IMR-90 (cell line): ENCODE measurements around the gene UGT3A1. TPM values are rescaled to one million over a fixed set of nuclear protein-coding genes. Genes with fewer than 3 reads are reported as not detected.

Experiments
- ATAC-seq: fragments of 200-7000 bp; cut with Tn5 transposase; 2 replicates; pipeline ENCODE4 v1.9.1; 2020; ENCODE audit warnings: low read depth, mild to moderate bottlenecking, moderate library complexity
- BruUV-seq: library from RNA; stranded (reverse); fragments of 400-500 nt; replicated peaks from 2 replicates; lab custom pipeline; 2021; lab: Mats Ljungman, UMichigan
- CTCF ChIA-PET: fragments of 300-600 bp; formaldehyde crosslinking; extraction: SDS; loops from one replicate; lab custom pipeline; 2021; ENCODE audit warnings: antibody characterized with exemption; lab: Yijun Ruan, JAX
- POLR2A ChIA-PET: fragments of 300-600 bp; sonication (Branson Sonifier 250); formaldehyde crosslinking; loops from one replicate; lab custom pipeline; 2022; ENCODE audit warnings: antibody characterized with exemption; ENCODE audit not compliant: unreplicated experiment; lab: Charles Lee
- DNase-seq: peaks from one replicate; pipeline ENCODE4 v3.0.0; 2013
- H2AFZ ChIP-seq: replicated peaks from 2 replicates; pipeline ENCODE3; 2013; ENCODE audit warnings: low read length, mild to moderate bottlenecking; ENCODE audit not compliant: poor library complexity
- H2AK5ac ChIP-seq: 2 replicates; pipeline ENCODE4 v1.6.1; 2013; ENCODE audit warnings: low read depth, low read length, inconsistent platforms
- H2AK9ac ChIP-seq: replicated peaks from 2 replicates; pipeline ENCODE3; 2013; ENCODE audit warnings: mild to moderate bottlenecking, low read depth, low read length, moderate library complexity; ENCODE audit not compliant: poor library complexity
- H2BK120ac ChIP-seq: 2 replicates; pipeline ENCODE4 v1.6.1; 2013; ENCODE audit warnings: low read depth, low read length, inconsistent platforms
- H2BK15ac ChIP-seq: 3 replicates; pipeline ENCODE4 v1.6.1; 2013; ENCODE audit warnings: low read depth, low read length, inconsistent platforms
- H2BK20ac ChIP-seq: 2 replicates; pipeline ENCODE4 v1.6.1; 2013; ENCODE audit warnings: low read depth, mild to moderate bottlenecking, inconsistent platforms, low read length, moderate library complexity
- H2BK5ac ChIP-seq: 2 replicates; pipeline ENCODE4 v1.6.1; 2013; ENCODE audit warnings: mild to moderate bottlenecking, low read depth, low read length, inconsistent platforms; ENCODE audit not compliant: poor library complexity, severe bottlenecking
- H3K14ac ChIP-seq: replicated peaks from 2 replicates; pipeline ENCODE4 v1.6.1; 2013; ENCODE audit warnings: low read depth, low read length, inconsistent platforms
- H3K18ac ChIP-seq: 2 replicates; pipeline ENCODE4 v1.6.1; 2013; ENCODE audit warnings: low read depth, low read length, control low read depth
- H3K23ac ChIP-seq: 2 replicates; pipeline ENCODE4 v1.6.1; 2013; ENCODE audit warnings: low read depth, low read length, inconsistent platforms
- H3K27ac ChIP-seq: 2 replicates; pipeline ENCODE4 v1.5.1; 2013; ENCODE audit warnings: mild to moderate bottlenecking, control low read depth, low read length; ENCODE audit not compliant: insufficient read depth
- H3K27me3 ChIP-seq: 2 replicates; pipeline ENCODE4 v1.6.1; 2013; ENCODE audit warnings: low read length; ENCODE audit not compliant: control insufficient read depth, insufficient read depth
- H3K36me3 ChIP-seq: 2 replicates; pipeline ENCODE4 v1.6.1; 2013; ENCODE audit warnings: low read length, mixed read lengths; ENCODE audit not compliant: control insufficient read depth, insufficient read depth
- H3K4ac ChIP-seq: 2 replicates; pipeline ENCODE4 v1.6.1; 2013; ENCODE audit warnings: low read depth, low read length, inconsistent platforms
- H3K4me1 ChIP-seq: 2 replicates; pipeline ENCODE4 v1.6.1; 2013; ENCODE audit warnings: low read length, mixed read lengths; ENCODE audit not compliant: control insufficient read depth, insufficient read depth
- H3K4me2 ChIP-seq: 2 replicates; pipeline ENCODE4 v1.6.1; 2013; ENCODE audit warnings: low read depth, mild to moderate bottlenecking, control low read depth, low read length, moderate library complexity
- H3K4me3 ChIP-seq: 2 replicates; pipeline ENCODE4 v1.5.1; 2013; ENCODE audit warnings: low read depth, mild to moderate bottlenecking, control low read depth, low read length, moderate library complexity; ENCODE audit not compliant: insufficient read depth
- H3K56ac ChIP-seq: 2 replicates; pipeline ENCODE4 v1.6.1; 2013; ENCODE audit warnings: low read length, inconsistent platforms; ENCODE audit not compliant: insufficient read depth; ENCODE audit errors: extremely low read depth
- H3K79me1 ChIP-seq, 2 experiments: 2 replicates each; pipeline ENCODE4 v1.6.1; 2013; ENCODE audit warnings: low read length in 2 of 2, inconsistent platforms in 1 of 2, low read depth in 1 of 2
- H3K9ac ChIP-seq: 2 replicates; pipeline ENCODE4 v1.6.1; 2013; ENCODE audit warnings: low read depth, low read length, control low read depth
- H3K9me1 ChIP-seq: 2 replicates; pipeline ENCODE4 v1.6.1; 2013; ENCODE audit warnings: low read length, inconsistent platforms; ENCODE audit not compliant: insufficient read depth
- H3K9me3 ChIP-seq: 2 replicates; pipeline ENCODE4 v1.6.1; 2013; ENCODE audit warnings: low read length; ENCODE audit not compliant: control insufficient read depth, insufficient read depth
- H4K20me1 ChIP-seq: 2 replicates; pipeline ENCODE4 v1.6.1; 2013; ENCODE audit warnings: low read length, inconsistent platforms; ENCODE audit not compliant: insufficient read depth
- H4K5ac ChIP-seq: 2 replicates; pipeline ENCODE4 v1.6.1; 2013; ENCODE audit warnings: mild to moderate bottlenecking, low read depth, low read length, control low read depth
- H4K8ac ChIP-seq, 2 experiments: 2 replicates each; pipeline ENCODE4 v1.6.1; 2013; ENCODE audit warnings: low read depth in 2 of 2, low read length in 2 of 2, control low read depth in 1 of 2, inconsistent platforms in 1 of 2
- H4K91ac ChIP-seq: 2 replicates; pipeline ENCODE4 v1.6.1; 2013; ENCODE audit warnings: low read depth, low read length, inconsistent platforms; ENCODE audit not compliant: insufficient read depth
- BHLHE40 ChIP-seq: fragments of 150-350 bp; IDR thresholded peaks from 2 replicates; pipeline ENCODE4 v1.6.1; 2016; ENCODE audit warnings: mild to moderate bottlenecking, low read depth, low read length
- FOS ChIP-seq: fragments of 150-350 bp; IDR thresholded peaks from 2 replicates; pipeline ENCODE4 v1.6.1; 2016; ENCODE audit warnings: low read depth, low read length
- MAFK ChIP-seq: IDR thresholded peaks from 2 replicates; pipeline ENCODE4 v1.6.1; 2012; ENCODE audit warnings: low read depth, low read length, improper control_type of control experiment
- MAZ ChIP-seq: IDR thresholded peaks from 2 replicates; pipeline ENCODE4 v1.6.1; 2012; ENCODE audit warnings: low read depth, mild to moderate bottlenecking, low read length, improper control_type of control experiment, moderate library complexity, borderline replicate concordance
- MXI1 ChIP-seq: IDR thresholded peaks from 2 replicates; pipeline ENCODE4 v1.6.1; 2012; ENCODE audit warnings: low read depth, mild to moderate bottlenecking, low read length, moderate library complexity, borderline replicate concordance
- POLR2A ChIP-seq: IDR thresholded peaks from 2 replicates; pipeline ENCODE4 v1.6.1; 2012; ENCODE audit warnings: mild to moderate bottlenecking, low read depth, low read length
- RAD21 ChIP-seq: IDR thresholded peaks from 2 replicates; pipeline ENCODE4 v1.6.1; 2012; ENCODE audit warnings: low read length, improper control_type of control experiment
- RFX5 ChIP-seq: IDR thresholded peaks from 2 replicates; pipeline ENCODE4 v1.8.0; 2012; ENCODE audit warnings: low read depth, mild to moderate bottlenecking, low read length, moderate library complexity
- WGBS, 2 experiments: methylation state at CpG; one replicate each; pipeline versions ENCODE4 v1.1.5 to v1.1.7; 2013; ENCODE audit warnings: missing lambda C conversion rate in 2 of 2; ENCODE audit not compliant: insufficient read length in 1 of 2; ENCODE audit errors: extremely low coverage in 2 of 2; 5-methylcytosine and 5-hydroxymethylcytosine counted together
- dilution Hi-C: fragments of 300-500 bp; cut with HindIII; formaldehyde crosslinking; loops from one replicate; pipeline ENCODE4 v1.14.3; 2018; ENCODE audit warnings: low sequenced_read_pairs; ENCODE audit not compliant: unreplicated experiment
- in situ Hi-C: fragments of 300-500 bp; cut with MboI; formaldehyde crosslinking; loops from 3 replicates; pipeline ENCODE4 v1.14.3; 2019; ENCODE audit warnings: low sequenced_read_pairs, inconsistent platforms, mixed read lengths
- intact Hi-C: fragments of 100-400 bp; cut with micrococcal nuclease; formaldehyde crosslinking; loops from 2 replicates; pipeline ENCODE4 v1.10.0; 2022
- polyA plus RNA-seq, 3 experiments: library from polyadenylated mRNA; depleted of rRNA; stranded (reverse); fragments of >200 nt; gene quantifications; 2 replicates each; pipeline ENCODE4 v1.2.3, GENCODE V29; 2012; ENCODE audit warnings: low replicate concordance in 1 of 3
- total RNA-seq: library from RNA; depleted of rRNA; stranded (reverse); fragments of >200 nt; gene quantifications from 2 replicates; pipeline ENCODE4 v1.2.3, GENCODE V29; 2012
- TF ChIP-seq, protein P1 (sequence below): conservative IDR thresholded peaks from 2 replicates; pipeline ENCODE4 v1.5.1; 2012; ENCODE audit warnings: mild to moderate bottlenecking, low read depth, low read length, improper control_type of control experiment
- TF ChIP-seq, protein P2 (sequence below): fragments of 150-350 bp; IDR thresholded peaks from 2 replicates; pipeline ENCODE4 v1.6.1; 2017; ENCODE audit warnings: mild to moderate bottlenecking, antibody characterized with exemption, low read length, low read depth

UGT3A1 gene
- total and polyA plus RNA-seq, 2 of the 4 experiments (the other 2 are of a cell fraction): not detected

DNA sequence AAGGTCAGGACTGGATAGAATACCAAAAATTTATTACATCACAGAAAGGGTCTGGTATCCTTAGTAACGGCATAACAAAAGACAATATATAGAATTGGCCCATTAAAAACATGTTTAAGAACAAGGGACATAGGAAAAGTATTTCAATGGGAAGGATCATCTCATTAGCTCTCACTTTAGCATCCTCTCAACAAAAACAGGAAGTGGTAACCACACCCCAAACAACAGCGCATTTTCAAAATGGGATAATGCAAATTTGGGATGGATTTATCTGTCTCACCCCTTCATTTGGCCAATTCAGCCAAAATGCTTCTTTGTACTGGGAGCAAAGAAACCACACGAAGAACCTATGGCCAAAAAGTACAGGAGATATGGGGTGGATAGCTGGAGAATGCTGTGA is 9.8 kb upstream of the UGT3A1 start:
- no peak overlapping the region for H3K4me2 ChIP-seq
- in situ Hi-C loops: no loop called here
- ATAC-seq: no peak

More for the DNA sequence above, 9.8 kb upstream of the UGT3A1 start:
- no peak overlapping the region for H2BK120ac ChIP-seq
- no peaks in the 10 kb centered on the region for H3K9me1 ChIP-seq
- POLR2A ChIA-PET: no interaction called here
- no peak overlapping the region for H2AK5ac ChIP-seq
- no peaks in the 10 kb centered on the region for H3K9me3 ChIP-seq
- H3K9ac ChIP-seq: no peak overlapping the region
- no peak overlapping the region for H4K91ac ChIP-seq
- H3K4me3 ChIP-seq: no peak overlapping the region
- WGBS, 2 experiments: no CpG with 5 or more reads among the region's 3 CpGs
- no TSS peak for BruUV-seq
- H3K4me1 ChIP-seq: no peaks in the 10 kb centered on the region
- H3K23ac ChIP-seq: no peak overlapping the region
- H4K20me1 ChIP-seq: no peaks in the 10 kb centered on the region
- dilution Hi-C loops (no loop called here), intact Hi-C loops (no loop called here)
- H4K8ac ChIP-seq: no peak overlapping the region
- H2AFZ ChIP-seq: no peak overlapping the region
- TF ChIP-seq, protein P1, sequence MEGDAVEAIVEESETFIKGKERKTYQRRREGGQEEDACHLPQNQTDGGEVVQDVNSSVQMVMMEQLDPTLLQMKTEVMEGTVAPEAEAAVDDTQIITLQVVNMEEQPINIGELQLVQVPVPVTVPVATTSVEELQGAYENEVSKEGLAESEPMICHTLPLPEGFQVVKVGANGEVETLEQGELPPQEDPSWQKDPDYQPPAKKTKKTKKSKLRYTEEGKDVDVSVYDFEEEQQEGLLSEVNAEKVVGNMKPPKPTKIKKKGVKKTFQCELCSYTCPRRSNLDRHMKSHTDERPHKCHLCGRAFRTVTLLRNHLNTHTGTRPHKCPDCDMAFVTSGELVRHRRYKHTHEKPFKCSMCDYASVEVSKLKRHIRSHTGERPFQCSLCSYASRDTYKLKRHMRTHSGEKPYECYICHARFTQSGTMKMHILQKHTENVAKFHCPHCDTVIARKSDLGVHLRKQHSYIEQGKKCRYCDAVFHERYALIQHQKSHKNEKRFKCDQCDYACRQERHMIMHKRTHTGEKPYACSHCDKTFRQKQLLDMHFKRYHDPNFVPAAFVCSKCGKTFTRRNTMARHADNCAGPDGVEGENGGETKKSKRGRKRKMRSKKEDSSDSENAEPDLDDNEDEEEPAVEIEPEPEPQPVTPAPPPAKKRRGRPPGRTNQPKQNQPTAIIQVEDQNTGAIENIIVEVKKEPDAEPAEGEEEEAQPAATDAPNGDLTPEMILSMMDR: no peak
- TF ChIP-seq RFX5 (no peak), RAD21 (no peak), BHLHE40 (no peak), MAFK (no peak), MAZ (no peak), FOS (no peak), MXI1 (no peak), POLR2A (no peak)
- TF ChIP-seq, protein P2, sequence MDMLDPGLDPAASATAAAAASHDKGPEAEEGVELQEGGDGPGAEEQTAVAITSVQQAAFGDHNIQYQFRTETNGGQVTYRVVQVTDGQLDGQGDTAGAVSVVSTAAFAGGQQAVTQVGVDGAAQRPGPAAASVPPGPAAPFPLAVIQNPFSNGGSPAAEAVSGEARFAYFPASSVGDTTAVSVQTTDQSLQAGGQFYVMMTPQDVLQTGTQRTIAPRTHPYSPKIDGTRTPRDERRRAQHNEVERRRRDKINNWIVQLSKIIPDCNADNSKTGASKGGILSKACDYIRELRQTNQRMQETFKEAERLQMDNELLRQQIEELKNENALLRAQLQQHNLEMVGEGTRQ: no peak
- H3K27me3 ChIP-seq: no peaks in the 10 kb centered on the region
- H3K14ac ChIP-seq: no peak overlapping the region
- H2AK9ac ChIP-seq: no peak overlapping the region
- H3K18ac ChIP-seq: no peak overlapping the region
- no peak overlapping the region for H3K56ac ChIP-seq
- H2BK20ac ChIP-seq: no peak overlapping the region
- H3K79me1 ChIP-seq: no peaks in the 10 kb centered on the region
- no peak overlapping the region for H3K27ac ChIP-seq
- no peak for DNase-seq
- no peak overlapping the region for H3K4ac ChIP-seq
- H2BK5ac ChIP-seq: no peak overlapping the region
- H4K5ac ChIP-seq: no peak overlapping the region
- no peak overlapping the region for H2BK15ac ChIP-seq
- CTCF ChIA-PET: no interaction called here
- H3K36me3 ChIP-seq: no peaks in the 10 kb centered on the region
